Astrocyte (in vitro differentiated cells and primary cell): ENCODE data around the gene CCAR1.
"Not testable (repeated sequence)": the region's sequence is repeated elsewhere in the genome, so short reads cannot be mapped to it uniquely, and the experiment has no call there.

Experiments
- EZH2 ChIP-seq: IDR thresholded peaks from 2 replicates; pipeline ENCODE4 v1.6.1; 2012; ENCODE audit warnings: mild to moderate bottlenecking, low read length, inconsistent platforms; ENCODE audit not compliant: insufficient read depth
- TF ChIP-seq, protein P1 (sequence below): IDR thresholded peaks from 2 replicates; pipeline ENCODE4 v1.5.1; 2011; ENCODE audit warnings: low read depth, mild to moderate bottlenecking, inconsistent platforms, low read length, moderate library complexity; ENCODE audit not compliant: insufficient read depth

DNA sequence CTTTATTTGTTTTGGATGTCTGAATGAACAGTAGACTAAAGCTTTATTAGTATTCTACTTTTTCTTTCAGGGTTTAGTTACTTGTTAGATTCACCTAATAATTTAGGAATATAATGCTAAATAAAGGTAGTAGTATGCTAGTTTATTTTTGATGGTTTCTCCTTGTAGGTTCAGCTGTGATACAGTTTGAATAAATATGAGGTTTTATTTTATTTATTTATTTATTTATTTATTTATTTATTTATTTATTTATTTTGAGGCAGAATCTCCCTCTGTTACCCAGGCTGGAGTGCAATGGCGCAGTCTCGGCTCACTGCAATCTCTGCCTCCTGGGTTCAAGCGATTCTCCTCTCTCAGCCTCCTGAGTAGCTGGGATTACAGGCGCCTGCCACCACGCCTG lies 19.6 kb downstream of the CCAR1 start:
- TF ChIP-seq, protein P1, sequence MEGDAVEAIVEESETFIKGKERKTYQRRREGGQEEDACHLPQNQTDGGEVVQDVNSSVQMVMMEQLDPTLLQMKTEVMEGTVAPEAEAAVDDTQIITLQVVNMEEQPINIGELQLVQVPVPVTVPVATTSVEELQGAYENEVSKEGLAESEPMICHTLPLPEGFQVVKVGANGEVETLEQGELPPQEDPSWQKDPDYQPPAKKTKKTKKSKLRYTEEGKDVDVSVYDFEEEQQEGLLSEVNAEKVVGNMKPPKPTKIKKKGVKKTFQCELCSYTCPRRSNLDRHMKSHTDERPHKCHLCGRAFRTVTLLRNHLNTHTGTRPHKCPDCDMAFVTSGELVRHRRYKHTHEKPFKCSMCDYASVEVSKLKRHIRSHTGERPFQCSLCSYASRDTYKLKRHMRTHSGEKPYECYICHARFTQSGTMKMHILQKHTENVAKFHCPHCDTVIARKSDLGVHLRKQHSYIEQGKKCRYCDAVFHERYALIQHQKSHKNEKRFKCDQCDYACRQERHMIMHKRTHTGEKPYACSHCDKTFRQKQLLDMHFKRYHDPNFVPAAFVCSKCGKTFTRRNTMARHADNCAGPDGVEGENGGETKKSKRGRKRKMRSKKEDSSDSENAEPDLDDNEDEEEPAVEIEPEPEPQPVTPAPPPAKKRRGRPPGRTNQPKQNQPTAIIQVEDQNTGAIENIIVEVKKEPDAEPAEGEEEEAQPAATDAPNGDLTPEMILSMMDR = not testable (repeated sequence)
- TF ChIP-seq EZH2 = not testable (repeated sequence)
